ENCODE results near the gene ABHD6. TPM values are rescaled to one million over a fixed set of nuclear protein-coding genes. Genes with fewer than 3 reads are reported as not detected.
"Not testable (repeated sequence)": the region's sequence is repeated elsewhere in the genome, so short reads cannot be mapped to it uniquely, and the experiment has no call there.

ABHD6 gene
- total and polyA plus RNA-seq, 2 donors (not counting 3 experiments of a cell fraction or from before 2014, with no cell fraction given) = 5.8 to 7.5 TPM

GRCh38 chr3:58266577-58266976, 29.0 kb downstream of the ABHD6 start:
- H3K36me3 ChIP-seq (ENCODE audit: control insufficient read depth in 2 of 2, extremely low read depth in 1 of 2, insufficient read depth in 2 of 2, low read length in 2 of 2) = no peaks in the 10 kb centered on the region
- no peak for TF ChIP-seq FOS (IDR thresholded peaks at IDR 0.05; ENCODE audit: borderline replicate concordance, insufficient read depth, low read length)
- TF ChIP-seq POLR2A (IDR thresholded peaks at IDR 0.05; ENCODE audit: low read depth, low read length) = no peak
- no peak for TF ChIP-seq EZH2 (IDR thresholded peaks at IDR 0.05; ENCODE audit: borderline replicate concordance, low read depth, low read length, severe bottlenecking)
- TF ChIP-seq GATA2 (IDR thresholded peaks at IDR 0.05; ENCODE audit: insufficient read depth, insufficient read length, low read depth, low read length) = no peak
- TF ChIP-seq JUN (IDR thresholded peaks at IDR 0.05; ENCODE audit: borderline replicate concordance, insufficient read depth, insufficient read length, low read depth) = no peak
- TF ChIP-seq CTCF (IDR thresholded peaks at IDR 0.05; ENCODE audit: extremely low read depth in 1 of 2, insufficient read depth in 1 of 2, low read depth in 1 of 2, low read length in 2 of 2) = no peak
- no peak for TF ChIP-seq MAX (IDR thresholded peaks at IDR 0.05; ENCODE audit: insufficient read depth, insufficient read length)
- no peak for TF ChIP-seq POLR2AphosphoS5 (IDR thresholded peaks at IDR 0.05; ENCODE audit: insufficient read depth, low read depth, low read length)
- TF ChIP-seq MYC (IDR thresholded peaks at IDR 0.05; ENCODE audit: low read depth, low read length) = no peak
- no peaks in the 10 kb centered on the region for H4K20me1 ChIP-seq (replicated peaks; ENCODE audit: control insufficient read depth, extremely low read depth, insufficient read depth, low read length)
- no peak overlapping the region for H3K4me2 ChIP-seq (ENCODE audit: insufficient read depth, low read length)
- BruUV-seq (replicated peaks) = no TSS peak
- intact Hi-C loops (cut with micrococcal nuclease) (no loop called here), dilution Hi-C loops (cut with MboI; ENCODE audit: extremely low pct_ligation_motif_present, low sequenced_read_pairs) (no loop called here)
- no peaks in the 10 kb centered on the region for H3K79me2 ChIP-seq (ENCODE audit: control insufficient read depth, insufficient read depth, low read length)
- ChIA-PET POLR2A (no interaction called here), CTCF (interaction anchor here (1.6 kb wide), 1 partner anchor 79 kb away, joined by 4 read pairs; no protein-coding TSS in a partner anchor)
- no peaks in the 10 kb centered on the region for H3K9me3 ChIP-seq (replicated peaks; ENCODE audit: control insufficient read depth, insufficient read depth, low read length)
- no peaks in the 10 kb centered on the region for H3K9me1 ChIP-seq (replicated peaks; ENCODE audit: control insufficient read depth, extremely low read depth, insufficient read depth, low read length)
- DNase-seq (ENCODE audit: low read depth, low spot score) = no peak
- FAIRE-seq = no peak
- H2AFZ ChIP-seq (ENCODE audit: low read depth, low read length) = no peak overlapping the region
- H3K9ac ChIP-seq (replicated peaks; ENCODE audit: extremely low read depth, insufficient read depth, low read length) = no peak overlapping the region
- H3K27ac ChIP-seq (ENCODE audit: insufficient read depth, low read depth, low read length) = no peak overlapping the region
- no peak overlapping the region for H3K4me3 ChIP-seq (replicated peaks in 1 of 3; ENCODE audit: insufficient read depth in 1 of 3, low read depth in 1 of 3, low read length in 3 of 3)
- H3K4me1 ChIP-seq (ENCODE audit: control insufficient read depth, extremely low read depth, insufficient read depth, low read length) = no peaks in the 10 kb centered on the region
- no peaks in the 10 kb centered on the region for H3K27me3 ChIP-seq (ENCODE audit: control insufficient read depth in 2 of 2, insufficient read depth in 2 of 2, low read length in 2 of 2)

GRCh38 chr3:58267543-58267942, 30.0 kb downstream of the ABHD6 start:
- H3K9ac ChIP-seq (replicated peaks; ENCODE audit: extremely low read depth, insufficient read depth, low read length); dilution Hi-C loops (cut with MboI; ENCODE audit: extremely low pct_ligation_motif_present, low sequenced_read_pairs); H3K9me1 ChIP-seq (replicated peaks; ENCODE audit: control insufficient read depth, extremely low read depth, insufficient read depth, low read length); DNase-seq (ENCODE audit: low read depth, low spot score); H3K79me2 ChIP-seq (ENCODE audit: control insufficient read depth, insufficient read depth, low read length); H3K4me2 ChIP-seq (ENCODE audit: insufficient read depth, low read length); H3K4me3 ChIP-seq (replicated peaks in 1 of 3; ENCODE audit: insufficient read depth in 1 of 3, low read depth in 1 of 3, low read length in 3 of 3); BruUV-seq (replicated peaks); FAIRE-seq; H2AFZ ChIP-seq (ENCODE audit: low read depth, low read length); POLR2A ChIA-PET; H3K27ac ChIP-seq (ENCODE audit: insufficient read depth, low read depth, low read length); CTCF ChIA-PET; H3K4me1 ChIP-seq (ENCODE audit: control insufficient read depth, extremely low read depth, insufficient read depth, low read length); H3K36me3 ChIP-seq (ENCODE audit: control insufficient read depth in 2 of 2, extremely low read depth in 1 of 2, insufficient read depth in 2 of 2, low read length in 2 of 2); H3K27me3 ChIP-seq (ENCODE audit: control insufficient read depth in 2 of 2, insufficient read depth in 2 of 2, low read length in 2 of 2); intact Hi-C loops (cut with micrococcal nuclease); H4K20me1 ChIP-seq (replicated peaks; ENCODE audit: control insufficient read depth, extremely low read depth, insufficient read depth, low read length); H3K9me3 ChIP-seq (replicated peaks; ENCODE audit: control insufficient read depth, insufficient read depth, low read length): not testable (repeated sequence)
